Measurements from ENCODE around the gene ZFYVE28.
"Not testable (repeated sequence)": the region's sequence is repeated elsewhere in the genome, so short reads cannot be mapped to it uniquely, and the experiment has no call there.

Gene ZFYVE28

DNA sequence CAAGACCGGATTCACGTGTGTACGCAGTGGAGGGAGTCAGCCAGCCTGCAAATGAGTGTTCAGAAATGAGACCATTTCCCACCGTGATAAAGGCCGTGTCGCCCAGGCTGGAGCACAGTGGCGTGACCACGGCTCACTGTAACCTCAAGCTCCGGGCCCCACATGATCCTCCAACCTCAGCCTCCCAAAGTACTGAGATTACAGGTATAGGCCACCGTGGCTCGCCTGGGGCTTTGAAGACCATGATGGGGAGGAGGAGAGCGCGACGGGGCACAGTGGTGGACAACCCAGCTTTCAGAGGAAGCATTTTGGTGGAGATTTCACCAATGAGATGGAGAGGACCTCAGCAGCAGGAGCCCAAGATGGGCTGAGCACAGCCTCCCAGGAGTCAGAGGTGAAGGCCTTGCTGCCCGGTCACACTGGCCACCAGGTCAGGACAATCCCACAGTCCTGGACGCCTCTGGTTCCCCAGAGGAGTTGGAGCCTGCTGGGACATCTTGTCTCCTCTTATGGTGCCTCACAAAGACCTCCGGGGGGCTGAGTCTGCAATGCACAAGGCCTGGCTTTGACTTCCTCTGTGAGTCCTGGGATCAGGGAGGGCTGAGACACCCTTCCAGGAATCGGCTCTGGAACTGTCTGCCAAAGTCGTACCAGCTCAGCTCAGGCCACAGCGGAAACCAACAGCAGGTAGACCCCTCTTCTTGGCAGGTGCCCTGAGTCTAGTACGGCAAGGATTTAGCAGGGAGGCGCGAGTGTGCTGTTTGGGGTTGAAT, 134.1 kb downstream of the ZFYVE28 start:
- no peak for DNase-seq

DNA sequence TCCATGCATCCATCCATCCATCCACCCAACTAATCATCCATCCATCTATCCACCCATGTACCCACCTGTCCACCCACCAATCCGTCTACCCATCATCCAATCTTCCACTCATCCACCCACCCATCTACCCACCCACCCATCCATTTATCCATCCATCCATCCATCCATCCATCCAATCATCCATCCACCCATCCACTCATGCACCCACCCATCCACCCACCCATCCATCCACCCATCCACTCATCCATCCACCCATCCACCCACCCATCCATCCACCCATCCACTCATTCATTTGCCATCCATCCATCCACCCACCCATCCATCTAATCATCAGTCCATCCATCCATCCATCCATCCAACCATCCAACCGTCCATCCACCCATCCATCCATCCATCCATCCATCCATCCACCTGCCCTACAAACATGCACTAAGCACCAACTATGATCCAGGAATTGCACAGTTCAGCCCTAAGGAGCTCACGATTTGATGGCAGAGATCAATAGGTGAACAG, 135.2 kb downstream of the ZFYVE28 start:
- DNase-seq, result no peak

DNA sequence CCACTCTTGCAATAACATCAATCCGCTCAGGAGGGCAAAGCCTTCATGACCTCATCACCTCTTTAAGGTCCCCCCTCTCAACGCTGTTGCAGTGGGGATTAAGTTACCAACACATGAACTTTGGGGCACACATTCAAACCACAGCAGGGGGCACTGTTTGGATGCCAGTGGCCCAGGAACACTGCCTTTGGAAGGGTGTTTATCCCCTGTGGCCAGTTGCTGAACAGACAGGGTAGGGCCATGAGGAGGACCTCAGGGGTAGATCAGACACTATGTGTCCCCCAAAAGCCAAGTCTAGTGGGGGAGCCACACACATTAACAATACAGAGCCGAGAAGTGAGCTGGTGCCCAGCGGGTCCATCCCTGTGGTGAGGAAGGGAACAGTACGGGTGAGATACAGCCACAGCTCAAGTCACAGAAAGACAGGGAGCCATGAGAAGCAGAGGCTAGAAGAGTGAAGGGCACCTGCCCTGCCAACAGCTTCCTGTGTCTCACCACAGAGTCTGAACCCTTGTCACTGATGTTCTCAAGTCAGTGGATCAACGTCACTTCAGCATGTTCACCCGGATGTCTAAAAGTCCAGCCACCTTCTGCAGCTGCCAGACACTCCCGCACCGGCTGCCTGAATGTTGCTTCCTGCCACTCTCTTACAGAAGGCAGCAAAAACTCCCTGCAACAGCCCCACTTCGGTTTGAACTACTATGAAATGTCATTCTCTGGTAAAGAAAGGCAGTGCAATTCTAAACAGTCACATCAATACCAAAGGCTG, 136.7 kb downstream of the ZFYVE28 start:
- DNase-seq, result peak; percentile 90 to 92

DNA sequence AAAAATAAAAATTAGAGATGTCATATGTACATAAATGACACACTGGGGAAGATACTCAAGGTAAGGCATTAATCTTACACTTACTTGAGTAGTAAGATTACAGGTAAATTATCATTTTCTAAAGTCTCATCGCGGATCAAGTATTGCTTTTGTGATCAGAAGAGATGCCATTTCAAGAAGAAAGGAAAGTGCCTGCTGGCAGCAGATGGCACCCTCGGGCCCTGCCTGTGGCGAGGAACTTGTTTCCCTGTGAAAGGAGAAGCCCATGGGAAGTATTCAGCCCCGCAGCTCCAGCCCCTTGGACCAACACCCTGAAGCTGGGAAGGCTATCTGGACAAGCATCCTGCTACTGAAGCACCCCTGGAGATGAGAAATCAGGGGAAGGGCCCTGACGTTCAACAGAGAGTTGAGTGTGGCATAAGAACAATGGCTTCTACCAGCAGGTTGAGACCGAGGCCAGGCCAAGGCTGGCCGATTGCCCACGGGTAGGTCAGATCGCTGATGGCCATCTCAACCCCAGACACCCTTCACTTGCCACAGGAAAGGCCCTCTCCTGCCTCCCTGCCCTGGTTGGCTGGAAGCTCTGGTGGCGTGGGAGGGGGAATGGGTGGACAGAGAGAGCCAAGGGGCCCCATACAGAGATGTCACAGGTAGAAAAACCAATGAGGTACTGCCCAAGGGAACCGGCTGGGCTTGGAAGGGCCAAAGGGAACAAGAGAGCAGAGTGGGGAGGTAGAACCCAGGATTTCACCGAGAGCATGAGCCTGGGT, 137.7 kb downstream of the ZFYVE28 start:
- no peak for DNase-seq

DNA sequence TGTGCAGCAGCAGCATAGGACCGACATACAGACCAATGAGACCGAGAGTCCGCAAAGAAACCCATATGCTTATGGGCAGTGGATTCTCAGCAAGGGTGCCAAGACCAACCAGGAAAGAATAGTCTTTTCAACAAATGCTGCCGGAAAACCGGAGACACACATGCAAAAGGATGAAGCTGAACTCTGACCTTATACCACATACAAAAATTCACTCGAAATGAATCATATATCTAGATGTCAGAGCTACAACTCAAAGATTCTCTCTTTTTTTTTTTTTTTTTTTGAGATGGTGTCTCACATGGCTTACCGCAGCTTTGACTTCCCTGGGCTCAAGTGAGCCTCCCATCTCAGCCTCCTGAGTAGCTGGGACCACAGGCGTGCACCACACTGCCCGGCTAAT, 140.5 kb downstream of the ZFYVE28 start:
- no peak for DNase-seq

DNA sequence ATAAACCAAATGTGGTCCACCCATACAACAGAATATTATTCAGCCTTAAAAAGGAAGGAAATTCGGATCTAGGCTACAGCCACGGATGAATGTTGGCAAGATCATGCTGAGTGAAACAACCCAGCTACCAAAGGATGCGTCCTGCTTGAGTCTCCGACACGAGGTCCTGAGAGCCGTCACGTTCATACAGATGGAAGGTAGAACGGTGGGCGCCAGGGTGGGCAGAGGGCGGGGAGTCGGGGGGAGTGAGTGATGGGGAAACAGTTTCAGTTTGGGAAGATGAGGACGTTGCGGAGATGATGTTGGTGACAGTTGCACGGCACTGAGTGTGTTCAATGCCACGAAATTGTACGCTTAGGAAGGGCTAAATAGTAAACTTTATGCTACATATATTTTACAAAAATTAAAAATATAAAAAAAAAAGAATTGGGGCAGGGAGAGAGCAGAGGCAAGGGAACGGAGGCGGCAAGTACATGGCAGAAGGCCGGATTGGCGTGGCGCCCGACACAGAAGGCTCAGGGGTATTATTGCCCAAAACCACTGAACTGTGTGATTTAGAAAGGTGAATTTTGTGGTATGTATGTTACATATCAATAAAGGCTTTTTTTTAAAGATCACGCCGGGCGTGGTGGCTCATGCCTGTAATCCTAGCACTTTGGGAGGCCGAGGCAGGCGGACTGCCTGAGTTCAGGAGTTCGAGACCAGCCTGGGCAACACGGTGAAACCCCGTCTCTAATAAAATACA, 141.7 kb downstream of the ZFYVE28 start:
- DNase-seq, result no peak

DNA sequence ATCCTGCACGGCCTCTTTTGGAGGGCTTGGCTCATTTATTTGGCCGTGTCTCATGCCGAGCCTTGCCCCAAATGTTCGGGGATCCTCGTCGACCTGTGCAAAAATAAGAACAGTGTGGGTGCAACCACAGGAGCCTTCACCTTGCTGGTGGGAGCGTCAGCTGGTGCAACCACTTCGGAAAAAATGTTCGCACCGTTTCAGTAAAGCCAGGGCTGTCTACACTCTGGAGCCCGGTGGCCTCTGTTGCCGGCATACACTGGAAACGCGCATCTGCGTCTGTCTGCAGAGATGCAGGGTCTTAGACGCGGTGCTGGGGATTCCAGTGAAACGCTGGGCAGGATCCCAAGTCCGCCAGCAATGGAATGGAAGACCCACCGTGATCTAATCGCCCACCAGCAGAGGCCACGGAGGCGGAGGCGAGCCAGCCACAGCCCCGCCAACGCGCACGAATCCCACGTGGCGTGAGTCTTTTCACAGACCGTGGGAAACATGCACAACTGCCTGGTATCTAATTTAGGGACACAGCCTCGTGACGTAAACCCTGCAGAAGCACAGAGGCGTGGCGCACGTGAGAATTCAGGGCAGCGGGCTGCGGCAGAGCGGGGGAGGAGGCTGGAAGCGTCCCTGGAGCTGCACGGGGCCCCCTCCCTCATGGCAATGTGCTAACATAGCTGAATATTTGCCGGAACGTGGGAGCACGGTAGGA, 142.7 kb downstream of the ZFYVE28 start:
- DNase-seq, result no peak

DNA sequence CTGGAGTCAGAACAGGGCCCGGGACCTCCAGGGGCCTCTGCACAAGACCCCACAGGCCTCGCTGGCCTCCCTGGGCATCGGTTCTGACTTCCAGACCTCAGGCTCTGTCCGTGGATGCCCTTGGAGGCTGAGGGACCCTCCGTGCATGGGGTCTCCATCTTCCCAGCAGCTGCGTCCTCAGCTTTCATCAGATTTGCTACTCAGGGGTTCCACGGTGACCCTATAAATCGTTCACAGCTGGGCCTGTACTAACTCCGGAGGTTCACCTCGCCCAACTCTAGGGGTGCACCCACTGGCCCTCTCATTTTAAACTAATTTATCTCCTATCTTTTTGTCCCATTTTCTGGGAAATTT, 143.4 kb downstream of the ZFYVE28 start:
- not testable (repeated sequence) for DNase-seq

DNA sequence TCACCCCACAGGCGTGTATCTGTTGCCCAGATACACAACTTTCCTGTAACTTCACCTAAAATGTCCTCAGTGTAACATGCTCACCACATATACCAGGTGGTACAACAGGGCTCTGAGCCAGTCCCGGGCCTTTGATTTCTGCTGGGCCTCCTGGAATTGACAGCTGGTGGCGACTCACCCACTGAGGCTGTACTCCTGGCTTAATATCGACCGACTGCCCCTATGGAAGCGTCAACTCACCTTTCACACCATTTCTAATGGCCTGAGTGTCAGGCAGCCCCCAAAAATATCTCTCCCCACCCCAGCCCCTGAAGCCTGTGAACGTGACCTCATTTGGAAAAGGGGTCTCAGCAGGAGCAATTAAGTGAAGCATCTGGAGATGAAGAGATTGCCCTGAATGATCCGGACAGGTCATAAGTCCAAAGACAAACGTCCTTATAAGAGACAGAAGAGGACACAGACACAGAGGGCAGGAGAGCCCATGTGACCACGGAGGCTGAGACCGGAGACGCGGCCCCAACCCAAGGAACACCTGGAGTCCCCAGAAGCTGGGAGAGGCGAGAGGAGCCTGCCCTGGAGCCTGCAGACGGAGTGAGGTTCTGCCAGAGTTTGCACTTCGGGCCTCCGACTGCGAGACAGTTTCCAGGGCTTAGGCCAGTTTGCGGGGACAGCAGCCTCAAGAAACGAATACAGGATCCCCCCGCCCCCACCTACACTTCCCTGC, 144.0 kb downstream of the ZFYVE28 start:
- no peak for DNase-seq

DNA sequence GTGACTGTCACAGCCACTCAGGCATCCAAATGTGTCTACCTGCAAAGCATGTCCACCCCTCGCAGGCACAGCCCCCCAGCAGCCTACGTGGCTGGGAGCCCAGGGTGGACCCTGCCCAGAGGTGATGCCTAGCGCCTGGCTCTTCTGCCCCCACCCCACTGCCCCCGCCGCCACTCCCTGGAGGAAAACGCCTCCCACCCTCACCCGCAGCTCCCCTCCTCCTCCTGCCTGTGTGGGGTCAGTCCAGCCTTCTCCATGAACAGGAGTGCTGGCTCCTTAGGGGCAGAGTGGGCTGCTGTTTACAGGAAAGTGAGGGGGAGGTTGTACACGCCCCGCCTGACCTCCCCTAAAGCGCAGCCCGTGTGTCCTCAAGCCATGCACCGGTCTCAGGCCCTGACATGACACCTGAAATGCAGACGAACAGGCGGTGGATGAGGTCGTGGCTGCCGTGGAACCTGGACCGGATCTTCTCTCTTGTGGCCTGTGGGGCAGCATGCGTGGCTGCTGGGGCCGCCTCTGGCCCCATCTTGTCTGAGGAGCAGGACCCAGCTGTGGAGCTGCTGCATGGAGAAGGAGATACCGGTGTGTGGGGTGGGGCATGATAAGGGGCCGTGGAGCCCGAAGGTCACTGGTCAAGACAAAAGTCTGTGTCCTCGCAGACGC, 144.7 kb downstream of the ZFYVE28 start:
- DNase-seq, result no peak

DNA sequence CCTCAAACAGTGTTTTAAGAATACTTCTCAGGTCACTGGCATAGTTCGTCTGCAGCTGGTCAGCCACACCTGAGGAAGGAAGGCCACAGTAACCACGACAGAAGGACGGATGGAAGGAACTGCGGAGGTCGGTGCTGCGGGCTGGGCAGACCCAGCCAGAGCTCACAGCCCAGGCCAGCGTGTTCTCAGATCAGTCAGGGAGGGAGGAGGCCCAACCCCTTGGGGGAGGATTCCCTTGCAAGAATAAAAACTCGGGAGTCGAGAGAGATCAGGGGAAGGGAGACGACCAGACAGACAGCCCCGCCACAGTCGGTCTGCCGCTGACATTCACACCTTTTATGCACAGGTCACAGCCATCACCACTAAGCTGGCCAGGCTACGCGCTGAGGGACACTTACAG, 145.2 kb downstream of the ZFYVE28 start:
- DNase-seq, result no peak

DNA sequence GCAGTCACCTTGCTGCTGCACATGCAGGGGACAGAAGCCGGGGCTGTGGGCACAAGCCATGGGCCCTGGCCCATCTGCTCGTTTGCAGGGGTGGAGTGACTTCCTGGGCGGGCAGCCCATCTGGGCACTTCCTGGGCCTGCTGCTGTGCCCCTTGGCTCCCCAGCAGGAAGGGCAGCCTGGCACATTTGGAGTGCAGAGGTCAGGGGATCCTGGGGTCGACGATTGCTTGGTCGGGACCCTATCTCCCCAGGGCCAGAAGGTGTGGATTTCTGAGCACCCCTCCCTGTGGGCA, 145.7 kb downstream of the ZFYVE28 start:
- no peak for DNase-seq

DNA sequence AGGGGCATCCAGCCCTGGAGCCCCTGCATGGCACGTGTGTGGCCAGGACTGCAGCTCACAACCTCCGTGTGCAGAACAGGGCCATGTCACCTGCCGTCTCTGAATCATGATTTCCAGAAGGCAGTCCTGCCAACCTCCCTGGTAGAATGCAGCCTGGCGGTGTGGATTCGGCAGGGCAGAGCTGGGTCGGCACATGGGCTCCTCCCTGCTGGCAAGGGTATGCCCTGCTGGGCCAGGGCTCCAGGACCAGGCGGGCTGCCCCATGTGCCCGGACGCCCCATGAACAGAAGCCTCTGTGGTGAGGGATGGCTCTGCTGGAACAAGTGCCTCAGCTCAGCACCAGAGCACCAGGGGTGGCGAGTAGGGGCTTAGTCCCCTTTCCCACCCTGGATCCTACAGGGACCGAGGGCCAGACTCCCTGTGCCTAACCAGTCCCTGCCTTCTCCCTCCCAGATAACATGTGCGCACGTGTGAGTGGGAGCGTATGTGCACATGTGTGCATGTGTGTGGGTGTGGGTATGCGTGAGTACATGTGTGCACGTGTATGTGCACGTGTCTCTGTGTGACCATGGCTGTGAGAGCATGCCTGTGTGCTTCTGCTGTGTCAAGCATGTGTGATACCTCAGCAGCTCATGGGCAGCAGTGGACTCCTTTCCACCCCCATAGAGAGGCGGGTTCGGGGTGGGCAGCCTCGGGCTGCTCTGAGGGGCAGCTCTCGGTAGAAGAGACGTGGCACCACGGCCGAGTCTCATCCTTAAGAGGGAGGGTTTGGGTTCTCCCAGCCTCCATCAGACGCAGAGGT, 146.2 kb downstream of the ZFYVE28 start:
- no peak for DNase-seq

DNA sequence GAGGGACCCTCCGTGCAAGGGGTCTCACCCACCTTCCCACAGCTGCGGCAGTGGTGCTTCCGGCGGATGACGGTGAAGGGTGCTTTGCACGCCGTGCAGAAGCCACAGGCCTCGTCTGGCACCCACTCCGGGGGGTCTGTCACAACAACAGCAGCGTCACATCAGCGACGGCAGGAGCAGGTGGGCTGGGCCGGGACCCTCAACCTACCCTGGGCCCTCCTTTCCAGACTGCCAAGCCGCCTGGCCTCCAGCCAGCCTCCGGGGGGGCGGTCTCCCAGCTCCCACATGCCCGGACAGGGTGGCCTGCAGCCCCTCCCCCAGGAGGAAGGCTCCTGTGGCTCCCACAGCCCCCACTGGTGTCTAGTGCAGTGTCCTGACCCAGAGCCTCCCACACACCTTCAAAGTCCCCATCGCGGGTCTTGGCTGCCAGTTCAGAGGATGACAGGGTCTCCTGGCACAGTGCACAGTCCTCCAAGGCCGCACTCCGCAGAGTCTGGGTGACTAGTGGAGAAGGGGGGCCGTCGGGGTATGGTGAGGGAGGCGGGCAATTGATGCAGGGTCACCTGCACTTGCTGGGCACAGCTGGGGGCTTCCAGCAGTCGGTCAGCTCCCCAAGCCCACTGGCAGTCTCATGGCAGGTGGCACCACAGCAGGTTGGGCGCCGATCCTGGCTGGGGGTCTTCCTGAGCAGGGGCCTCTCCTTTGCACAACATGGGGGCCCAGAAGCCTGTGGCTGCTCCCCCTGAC, 147.0 kb downstream of the ZFYVE28 start:
- no peak for DNase-seq

DNA sequence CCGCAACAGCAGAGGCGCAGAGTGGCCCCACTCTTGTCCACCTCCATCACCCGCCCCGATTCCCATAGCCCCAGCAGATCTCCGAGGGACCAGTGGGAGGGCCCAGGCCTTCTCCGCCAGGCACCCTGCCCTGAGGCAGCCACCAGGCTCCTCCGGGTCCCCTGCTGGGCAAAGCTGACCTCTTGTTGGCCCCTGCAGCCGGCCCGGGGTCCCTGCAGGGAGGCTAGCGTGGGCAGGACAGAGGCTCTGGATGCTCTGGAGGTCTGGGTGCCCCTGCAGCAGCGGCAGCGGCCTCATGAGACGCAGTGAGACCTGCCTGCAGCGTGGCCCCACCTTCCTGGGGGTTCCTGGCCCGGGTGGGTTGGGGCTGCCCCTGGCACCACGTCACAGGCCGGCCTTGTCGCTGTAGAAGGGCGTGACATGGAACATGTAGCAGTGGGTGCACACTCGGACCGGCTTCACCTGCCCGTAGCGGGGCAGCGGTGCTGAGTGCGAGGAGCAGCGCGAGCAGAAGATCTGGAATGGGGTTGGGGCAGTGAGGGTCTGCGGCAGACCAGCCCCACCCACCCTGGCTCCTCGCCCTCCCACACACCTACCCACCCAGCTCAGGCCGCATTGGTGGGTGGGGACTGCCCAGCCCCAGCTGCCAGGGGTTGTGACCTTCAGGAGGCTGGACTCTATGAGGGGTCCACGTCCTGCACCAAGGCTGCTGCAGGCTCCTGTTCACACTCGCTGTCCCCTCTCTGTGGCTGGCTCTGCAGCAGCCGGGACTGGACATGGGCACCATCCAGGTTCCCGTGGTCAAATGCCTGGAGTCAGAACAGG, 147.9 kb downstream of the ZFYVE28 start:
- DNase-seq, result no peak

DNA sequence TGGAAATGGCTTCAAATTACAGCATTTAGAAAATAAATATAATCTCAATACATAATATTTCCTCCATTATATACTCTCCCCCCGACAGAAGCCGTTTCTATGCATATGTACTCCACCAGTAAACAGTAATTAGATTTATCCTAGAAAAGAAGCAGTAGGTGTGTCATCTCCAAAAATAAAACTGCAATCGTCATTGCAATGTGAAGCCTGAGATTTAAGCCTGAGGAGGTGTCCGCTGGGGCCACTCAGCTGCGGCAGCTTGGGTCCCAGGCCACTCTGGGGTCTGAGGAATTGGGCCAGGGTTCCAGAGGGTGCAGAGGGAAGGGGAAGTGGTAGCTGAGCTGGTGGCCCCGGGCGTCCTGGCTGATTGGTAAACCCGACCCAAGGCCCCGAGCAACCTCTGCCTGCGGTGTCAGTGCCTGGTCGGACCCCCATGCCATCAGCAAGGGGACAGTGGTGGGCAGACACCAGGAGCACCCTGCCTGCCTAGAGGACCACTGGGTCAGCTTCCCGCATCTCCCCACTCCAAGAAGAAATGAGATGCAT, 148.8 kb downstream of the ZFYVE28 start:
- DNase-seq, result no peak

DNA sequence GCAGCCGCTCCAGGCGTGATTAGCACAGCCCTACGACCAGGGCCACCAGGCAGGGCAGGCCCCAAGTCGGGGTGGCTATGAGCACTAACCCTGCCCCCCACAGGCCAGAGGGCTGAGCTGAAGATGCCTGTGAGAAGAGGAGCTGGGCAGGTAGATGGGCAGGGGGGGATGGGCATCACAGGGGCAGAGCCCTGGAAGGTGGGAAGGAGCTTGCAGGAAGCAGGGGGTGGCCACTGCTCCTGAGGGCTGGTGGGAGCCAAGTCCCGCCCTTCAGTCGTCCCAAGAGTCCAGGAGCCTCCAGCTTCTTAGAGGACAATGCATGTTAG, 149.3 kb downstream of the ZFYVE28 start:
- DNase-seq, result no peak

Data from CD4-positive, alpha-beta T cell treated with Interleukin-1 beta for 1 hour (primary cell).